CD8-positive, alpha-beta memory T cell (primary cell): ENCODE measurements around the gene PTGDR2. TPM values are rescaled to one million over a fixed set of nuclear protein-coding genes. Genes with fewer than 3 reads are reported as not detected.

ENCODE experiments used
- CTCF ChIA-PET: fragments of 350-600 bp; sonication (Branson Sonifier 250); formaldehyde crosslinking; loops from one replicate; lab custom pipeline; 2021; ENCODE audit warnings: antibody characterized with exemption; lab: Charles Lee
- POLR2A ChIA-PET: fragments of 350-600 bp; sonication (Branson Sonifier 250); formaldehyde crosslinking; loops from one replicate; lab custom pipeline; 2021; ENCODE audit warnings: antibody characterized with exemption; lab: Charles Lee
- DNase-seq, 5 donors: peaks; one replicate each; pipeline versions ENCODE4 v3.0.0 to v3.0.0-alpha.2; 2020 to 2022; ENCODE audit warnings: mixed read lengths in 1 of 5
- H3K27ac ChIP-seq: one replicate; pipeline ENCODE4 v1.7.0; 2013; ENCODE audit warnings: low read depth, mild to moderate bottlenecking, low read length, moderate library complexity
- H3K27me3 ChIP-seq: 2 replicates; pipeline ENCODE4 v1.7.0; 2013; ENCODE audit warnings: low read length, mild to moderate bottlenecking; ENCODE audit not compliant: insufficient read depth, poor library complexity, severe bottlenecking
- H3K36me3 ChIP-seq: 2 replicates; pipeline ENCODE4 v1.7.0; 2013; ENCODE audit warnings: mild to moderate bottlenecking, low read length, moderate library complexity; ENCODE audit not compliant: insufficient read depth
- H3K4me1 ChIP-seq: 2 replicates; pipeline ENCODE4 v1.7.0; 2013; ENCODE audit warnings: mild to moderate bottlenecking, low read length, moderate library complexity; ENCODE audit not compliant: insufficient read depth
- H3K4me3 ChIP-seq: 2 replicates; pipeline ENCODE4 v1.7.0; 2013; ENCODE audit warnings: mild to moderate bottlenecking, low read length
- H3K9me3 ChIP-seq: 2 replicates; pipeline ENCODE4 v1.7.0; 2013; ENCODE audit warnings: mild to moderate bottlenecking, low read length
- H3K27ac Mint-ChIP-seq, 8 donors: one replicate each; pipeline ENCODE4 v1.8.0; 2020 to 2021; ENCODE audit warnings: mixed read lengths in 8 of 8, mild to moderate bottlenecking in 6 of 8, inconsistent platforms in 3 of 8, moderate library complexity in 3 of 8
- H3K27me3 Mint-ChIP-seq, 2 donors: one replicate each; pipeline ENCODE4 v1.8.0; 2020 to 2021; ENCODE audit warnings: mixed read lengths in 2 of 2, mild to moderate bottlenecking in 1 of 2, moderate library complexity in 1 of 2
- H3K36me3 Mint-ChIP-seq, 3 donors: one replicate each; pipeline ENCODE4 v1.8.0; 2020 to 2021; ENCODE audit warnings: mixed read lengths in 3 of 3, inconsistent platforms in 1 of 3, mild to moderate bottlenecking in 1 of 3
- H3K4me1 Mint-ChIP-seq, 3 donors: one replicate each; pipeline ENCODE4 v1.8.0; 2020 to 2021; ENCODE audit warnings: mixed read lengths in 3 of 3, inconsistent platforms in 1 of 3, mild to moderate bottlenecking in 1 of 3
- H3K4me3 Mint-ChIP-seq, 7 donors: one replicate each; pipeline ENCODE4 v1.8.0; 2020 to 2021; ENCODE audit warnings: mixed read lengths in 7 of 7, mild to moderate bottlenecking in 6 of 7, moderate library complexity in 4 of 7, inconsistent platforms in 2 of 7
- H3K9me3 Mint-ChIP-seq, 5 donors: one replicate each; pipeline ENCODE4 v1.8.0; 2020 to 2022; ENCODE audit warnings: mixed read lengths in 5 of 5, mild to moderate bottlenecking in 3 of 5, moderate library complexity in 2 of 5, inconsistent platforms in 1 of 5
- polyA plus RNA-seq: library from polyadenylated mRNA; unstranded; fragments of 300-500 nt; fragmentation: Illumina TruSeq; gene quantifications from one replicate; pipeline ENCODE4 v1.2.3, GENCODE V29; 2021
- total RNA-seq, 2 experiments: library from RNA; stranded (reverse); gene quantifications; one replicate each; pipeline ENCODE4 v1.2.3, GENCODE V29; 2021

Gene PTGDR2
- total and polyA plus RNA-seq, 3 experiments from 2014 or later = 0.28 to 2.2 (median 0.42) TPM

DNA sequence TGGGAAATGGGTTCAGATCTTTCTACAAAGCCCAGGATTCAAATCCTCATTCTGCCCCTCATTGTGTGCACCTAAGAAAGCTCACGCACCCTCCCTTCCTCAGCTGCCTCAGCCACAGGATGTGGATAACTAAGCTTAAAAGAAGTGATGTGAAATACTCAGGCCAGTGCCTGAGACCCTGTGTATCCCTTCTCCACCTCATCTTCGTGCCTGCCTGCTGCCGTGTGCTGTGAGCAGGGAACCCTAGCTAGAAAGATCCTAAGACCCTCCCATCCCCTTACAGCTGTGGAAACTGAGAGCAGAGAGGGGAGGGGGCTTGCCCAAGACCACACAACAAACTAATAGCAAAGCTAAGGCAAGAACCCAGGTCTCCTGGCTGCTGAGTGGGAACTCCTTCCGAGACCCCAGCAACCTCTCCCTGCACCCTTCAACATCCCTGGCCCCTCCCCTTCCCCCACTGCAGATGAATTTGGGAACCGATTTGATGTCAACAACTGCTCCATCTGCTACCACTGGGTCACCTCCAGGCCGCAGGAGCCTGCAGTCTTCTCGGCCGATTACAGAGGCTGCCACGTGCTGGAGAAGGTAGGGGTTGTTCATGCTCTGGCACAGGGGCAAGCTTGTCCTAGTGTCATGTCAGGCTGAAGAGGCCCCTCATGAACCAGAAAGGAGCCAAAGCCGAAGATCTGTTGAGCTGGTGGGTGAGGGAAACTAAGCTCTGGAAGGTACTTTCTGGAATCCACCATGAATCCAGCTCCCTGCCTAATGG, 13.1 kb upstream of the PTGDR2 start:
- no peaks in the 10 kb centered on the region for H3K36me3 ChIP-seq
- peaks cover 29% of the 10 kb centered on the region for H3K4me1 ChIP-seq
- H3K27ac ChIP-seq = no peak overlapping the region
- H3K4me3 ChIP-seq = no peak overlapping the region
- Mint-ChIP-seq H3K4me1 (peaks cover 19 to 54% (median 52%) of the 10 kb centered on the region in 3 donors), H3K27me3 (peaks cover 1 to 8% of the 10 kb centered on the region in 2 donors), H3K4me3 (peak overlapping the region in 2 of 7 donors; percentile 5 to 11), H3K27ac (peak overlapping the region in 3 of 8 donors; percentile 35 to 66 (median 64)), H3K36me3 (no peaks in the 10 kb centered on the region), H3K9me3 (no peaks in the 10 kb centered on the region)
- H3K9me3 ChIP-seq = no peaks in the 10 kb centered on the region
- H3K27me3 ChIP-seq = no peaks in the 10 kb centered on the region
- peak in 1 of 5 donors; percentile 26 for DNase-seq
- POLR2A ChIA-PET = interaction anchor here (1.0 kb wide), 1 partner anchor 19 kb away, joined by 3 read pairs; no protein-coding TSS in a partner anchor
- CTCF ChIA-PET = interaction anchor here (0.8 to 2.9 kb wide), 4 partner anchors 19 to 35 kb away, joined by 3 to 9 read pairs (median 4); no protein-coding TSS in a partner anchor

DNA sequence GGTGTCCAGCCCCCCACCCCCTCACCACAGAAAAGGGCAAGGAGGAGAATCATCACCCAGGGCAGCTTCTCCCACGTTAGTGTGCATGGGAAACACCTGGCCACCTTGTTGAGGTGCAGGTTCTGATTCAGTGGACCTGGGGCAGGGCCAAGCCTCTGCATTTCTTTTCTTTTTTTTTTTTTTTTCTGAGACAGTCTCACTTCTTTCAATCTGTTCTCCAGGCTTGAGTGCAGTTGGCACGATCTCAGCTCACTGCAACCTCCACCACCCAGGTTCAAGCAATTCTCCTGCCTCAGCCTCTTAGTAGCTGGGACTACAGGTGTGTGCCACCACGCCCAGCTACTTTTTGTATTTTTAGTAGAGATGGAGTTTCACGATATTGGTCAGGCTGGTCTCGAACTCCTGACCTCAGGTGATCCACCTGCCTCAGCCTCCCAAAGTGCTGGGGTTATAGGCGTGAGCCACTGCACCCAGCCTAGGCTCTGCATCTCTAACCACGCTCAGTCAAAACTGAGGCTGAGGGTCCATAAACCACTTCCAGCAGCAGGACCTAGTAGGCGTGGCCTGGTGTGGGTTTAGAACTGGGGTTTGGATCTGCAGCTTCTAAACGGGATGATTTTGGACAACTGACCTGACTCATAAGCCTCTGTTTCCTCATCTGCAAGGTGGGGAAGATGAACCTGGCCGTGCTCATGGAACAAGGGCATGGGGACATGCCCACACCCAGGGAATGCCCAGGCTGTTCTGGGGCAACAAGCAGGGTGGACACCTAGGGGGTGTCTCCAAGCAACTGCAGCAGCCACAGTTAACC, 12.3 kb upstream of the PTGDR2 start:
- CTCF ChIA-PET = interaction anchor here (1.3 to 2.9 kb wide), 3 partner anchors 20 to 32 kb away, joined by 3 to 9 read pairs (median 4); no protein-coding TSS in a partner anchor
- Mint-ChIP-seq H3K9me3 (no peaks in the 10 kb centered on the region), H3K4me1 (peaks cover 18 to 55% (median 49%) of the 10 kb centered on the region in 3 donors), H3K27ac (peak overlapping the region in 2 of 8 donors; percentile 64 to 72), H3K27me3 (peaks cover 1 to 8% of the 10 kb centered on the region in 2 donors), H3K36me3 (no peaks in the 10 kb centered on the region), H3K4me3 (no peak overlapping the region)
- POLR2A ChIA-PET = interaction anchor here (0.6 to 1.0 kb wide), 2 partner anchors 10 to 20 kb away, joined by 3 read pairs; no protein-coding TSS in a partner anchor
- no peaks in the 10 kb centered on the region for H3K9me3 ChIP-seq
- DNase-seq = peak in 1 of 5 donors; percentile 28
- H3K36me3 ChIP-seq = no peaks in the 10 kb centered on the region
- peaks cover 25% of the 10 kb centered on the region for H3K4me1 ChIP-seq
- no peak overlapping the region for H3K4me3 ChIP-seq
- H3K27me3 ChIP-seq = no peaks in the 10 kb centered on the region
- no peak overlapping the region for H3K27ac ChIP-seq

DNA sequence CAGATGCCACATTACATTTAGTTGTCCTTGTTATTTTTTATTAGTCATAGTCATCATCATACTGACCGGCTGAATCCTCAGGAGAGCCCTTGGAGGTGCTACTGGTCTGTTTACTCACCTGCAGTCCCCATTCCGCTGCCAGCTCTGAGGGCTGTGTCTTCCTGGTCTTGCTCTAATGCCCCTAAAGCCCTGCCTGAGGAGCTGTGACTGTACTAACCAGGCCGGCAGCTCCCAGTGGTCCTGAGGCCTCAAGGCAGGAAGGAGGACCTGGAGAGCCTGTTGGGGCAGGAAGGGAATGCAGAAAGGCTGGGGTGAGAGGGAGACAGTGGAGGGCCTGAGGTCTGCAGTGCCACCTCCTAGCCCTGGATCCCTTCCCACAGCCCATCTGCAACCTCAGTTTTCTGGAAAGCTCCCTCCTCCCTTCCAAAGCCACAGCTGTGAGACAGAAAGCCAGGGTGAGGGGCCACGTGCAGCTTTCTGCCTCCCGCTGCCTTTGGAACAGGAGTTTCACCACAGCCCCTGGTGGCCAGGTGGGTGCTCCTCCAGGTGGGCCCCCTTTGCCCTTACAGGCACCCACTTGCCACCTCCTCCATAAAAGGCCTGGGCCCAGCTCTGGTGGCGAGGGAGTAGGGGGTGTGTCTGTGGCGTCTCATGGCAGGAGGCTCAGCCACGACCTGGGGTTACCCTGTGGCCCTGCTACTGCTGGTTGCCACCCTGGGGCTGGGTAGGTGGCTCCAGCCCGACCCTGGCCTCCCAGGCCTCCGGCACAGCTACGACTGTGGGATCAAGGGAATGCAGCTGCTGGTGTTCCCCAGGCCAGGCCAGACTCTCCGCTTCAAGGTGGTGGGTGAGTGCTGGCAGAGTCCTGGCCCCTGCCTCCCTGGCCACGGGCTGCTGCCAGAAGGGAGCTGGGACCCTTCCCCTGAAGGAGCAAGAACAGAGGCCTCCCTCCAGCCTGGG, 11.4 kb upstream of the PTGDR2 start, which contains the start of gene ZP1:
Gene ZP1, plus strand, starts transcription at position 632 of the 960 bp plus-strand sequence. Its CDS starts 20 bp downstream, at position 652.
- Mint-ChIP-seq H3K27ac (peak within 1 kb of the TSS in 4 of 8 donors; percentile 4 to 72 (median 39)), H3K4me3 (no peak within 1 kb of the TSS), H3K4me1 (peaks cover 16 to 50% (median 40%) of the 10 kb centered on the region in 3 donors), H3K27me3 (peaks cover 1 to 8% of the 10 kb centered on the region in 2 donors), H3K9me3 (no peaks in the 10 kb centered on the region), H3K36me3 (no peaks in the 10 kb centered on the region)
- H3K36me3 ChIP-seq = no peaks in the 10 kb centered on the region
- no peaks in the 10 kb centered on the region for H3K9me3 ChIP-seq
- DNase-seq = peak in 1 of 5 donors; percentile 26
- H3K27me3 ChIP-seq = no peaks in the 10 kb centered on the region
- peaks cover 18% of the 10 kb centered on the region for H3K4me1 ChIP-seq
- H3K4me3 ChIP-seq = no peak within 1 kb of the TSS
- CTCF ChIA-PET = interaction anchor here (0.9 to 2.9 kb wide), 3 partner anchors 16 to 48 kb away, joined by 3 to 9 read pairs (median 4); no protein-coding TSS in a partner anchor
- no peak within 1 kb of the TSS for H3K27ac ChIP-seq
- POLR2A ChIA-PET = no interaction called here

DNA sequence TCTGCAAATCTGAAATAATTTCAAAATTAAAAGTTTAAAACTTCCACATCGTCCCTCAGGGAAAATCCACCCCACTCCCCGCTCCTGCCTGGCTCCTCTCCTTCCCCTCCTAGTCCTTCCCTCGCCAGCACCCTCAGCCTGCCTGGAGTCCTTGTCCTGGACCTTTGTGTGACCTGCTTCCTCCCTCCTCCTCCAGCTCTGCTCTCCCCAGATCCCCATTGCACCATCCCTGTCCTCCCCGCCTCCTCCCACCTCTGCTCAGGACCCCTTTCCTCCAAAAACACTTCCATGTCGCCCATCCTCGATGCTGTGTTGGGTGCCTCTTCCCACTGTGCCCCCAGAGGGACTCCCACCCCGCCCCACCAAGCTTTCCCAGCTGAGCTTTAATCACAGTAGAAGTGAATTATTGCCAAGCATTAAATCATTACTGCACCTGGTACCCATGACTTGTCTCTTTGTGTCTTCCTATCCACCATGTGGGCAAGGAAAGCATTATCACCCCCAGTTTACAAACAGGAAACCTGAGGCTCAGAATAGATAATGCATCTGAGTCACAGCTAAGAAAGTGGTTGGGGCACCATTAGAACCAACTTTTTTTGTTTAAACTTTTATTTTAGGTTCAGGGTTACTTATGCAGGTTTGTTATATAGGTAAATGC, 9.2 kb upstream of the PTGDR2 start:
- H3K4me3 Mint-ChIP-seq = peak overlapping the region in 2 of 7 donors; percentile 22 to 58
- CTCF ChIA-PET = interaction anchor here (1.3 kb wide), 1 partner anchor 8 kb away, joined by 6 read pairs; no protein-coding TSS in a partner anchor
- Histone ChIP-seq H3K27ac (no peak overlapping the region), H3K4me3 (no peak overlapping the region), H3K9me3 (no peaks in the 10 kb centered on the region), H3K4me1 (no peaks in the 10 kb centered on the region), H3K36me3 (no peaks in the 10 kb centered on the region), H3K27me3 (no peaks in the 10 kb centered on the region)
- no peaks in the 10 kb centered on the region for H3K9me3 Mint-ChIP-seq
- H3K4me1 Mint-ChIP-seq = peaks cover 5 to 33% (median 18%) of the 10 kb centered on the region in 3 donors
- peak in 1 of 5 donors; percentile 29 for DNase-seq
- peaks cover 1 to 8% of the 10 kb centered on the region in 2 donors for H3K27me3 Mint-ChIP-seq
- H3K36me3 Mint-ChIP-seq = no peaks in the 10 kb centered on the region
- POLR2A ChIA-PET = no interaction called here
- H3K27ac Mint-ChIP-seq = peak overlapping the region in 3 of 8 donors; percentile 17 to 78 (median 41)

DNA sequence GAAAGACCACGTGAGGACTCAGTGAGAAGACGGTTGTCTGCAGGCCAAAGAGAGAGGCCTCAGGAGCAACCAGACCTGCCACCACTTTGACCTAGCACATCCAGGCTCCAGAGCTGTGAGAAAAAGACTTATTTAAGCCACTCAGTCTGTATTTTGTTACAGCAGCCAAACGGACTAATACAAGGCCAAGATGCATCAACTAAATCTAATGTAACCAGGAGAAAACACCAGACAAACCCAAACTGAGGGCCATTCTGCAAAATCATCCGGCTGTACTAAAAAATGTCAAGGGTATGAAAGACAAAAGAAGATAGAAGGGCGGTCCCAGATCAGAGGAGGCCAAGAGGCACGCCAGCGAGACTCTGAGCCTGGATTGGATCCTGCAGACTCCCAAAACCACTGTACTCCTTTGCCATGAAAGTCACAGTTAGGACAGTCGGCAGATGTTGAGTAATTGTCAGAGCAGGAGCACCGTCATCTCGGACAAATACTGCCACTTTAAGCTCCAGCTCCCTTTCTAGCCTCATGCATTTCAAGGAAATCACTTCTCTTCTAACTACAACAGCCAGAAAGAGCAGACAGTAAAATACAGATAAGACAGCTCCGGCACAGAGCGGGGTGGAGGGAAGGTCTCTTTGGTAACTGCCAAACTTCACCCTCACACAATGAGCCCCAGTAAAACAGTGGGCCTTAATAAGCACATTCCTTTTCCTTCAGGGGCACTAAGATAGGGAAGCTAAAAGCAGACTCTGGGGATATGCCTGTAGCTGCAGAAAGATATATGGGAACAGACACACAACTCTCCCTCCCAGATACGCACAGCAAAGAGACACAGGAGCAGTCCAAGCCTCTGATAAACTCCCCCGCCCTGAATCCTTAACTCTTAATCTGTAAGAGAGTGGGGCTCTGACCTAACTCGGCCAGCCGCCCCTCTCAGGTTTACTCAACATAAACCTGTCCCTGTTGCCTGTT, 8.1 kb upstream of the PTGDR2 start:
- DNase-seq = no peak
- no peak overlapping the region for H3K4me3 ChIP-seq
- CTCF ChIA-PET = no interaction called here
- Mint-ChIP-seq H3K36me3 (no peaks in the 10 kb centered on the region), H3K27me3 (peaks cover 0 to 5% of the 10 kb centered on the region in 2 donors), H3K4me3 (peak overlapping the region in 2 of 7 donors; percentile 7 to 10), H3K4me1 (peaks cover 6 to 32% (median 18%) of the 10 kb centered on the region in 3 donors), H3K9me3 (no peaks in the 10 kb centered on the region), H3K27ac (peak overlapping the region in 5 of 8 donors; percentile 4 to 88 (median 41))
- no peaks in the 10 kb centered on the region for H3K36me3 ChIP-seq
- POLR2A ChIA-PET = no interaction called here
- no peaks in the 10 kb centered on the region for H3K27me3 ChIP-seq
- no peaks in the 10 kb centered on the region for H3K9me3 ChIP-seq
- H3K27ac ChIP-seq = no peak overlapping the region
- peaks cover 2% of the 10 kb centered on the region for H3K4me1 ChIP-seq

DNA sequence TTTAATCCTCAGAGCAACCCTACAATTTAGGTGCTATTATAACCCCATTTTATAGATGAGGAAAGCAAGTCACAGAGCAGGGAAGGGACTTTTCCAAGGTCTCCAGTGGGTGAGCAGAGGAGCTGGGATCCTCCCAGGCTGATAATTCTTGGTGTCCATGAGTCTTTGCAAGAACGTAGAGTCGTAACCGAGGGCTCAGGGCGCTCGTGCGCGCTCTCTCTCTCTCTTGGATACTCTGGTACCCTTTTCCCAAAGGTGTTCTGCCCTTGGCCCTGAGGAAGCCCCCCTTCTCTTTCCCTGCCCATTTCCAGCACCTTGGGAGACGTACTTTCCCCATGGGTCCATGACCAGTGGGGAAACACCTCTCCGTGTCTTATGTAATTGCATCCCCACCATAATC, 6.4 kb upstream of the PTGDR2 start:
- POLR2A ChIA-PET = no interaction called here
- Histone ChIP-seq H3K9me3 (no peaks in the 10 kb centered on the region), H3K27me3 (no peaks in the 10 kb centered on the region), H3K4me3 (no peak overlapping the region), H3K27ac (no peak overlapping the region), H3K36me3 (no peaks in the 10 kb centered on the region), H3K4me1 (peaks cover 9% of the 10 kb centered on the region)
- H3K36me3 Mint-ChIP-seq = no peaks in the 10 kb centered on the region
- H3K4me1 Mint-ChIP-seq = peaks cover 12 to 42% (median 28%) of the 10 kb centered on the region in 3 donors
- H3K4me3 Mint-ChIP-seq = no peak overlapping the region
- CTCF ChIA-PET = no interaction called here
- no peak for DNase-seq
- no peak overlapping the region for H3K27ac Mint-ChIP-seq
- H3K9me3 Mint-ChIP-seq = no peaks in the 10 kb centered on the region
- H3K27me3 Mint-ChIP-seq = no peaks in the 10 kb centered on the region
